Endothelial cell (in vitro differentiated cells): ENCODE measurements around the gene FAM118B. TPM values are rescaled to one million over a fixed set of nuclear protein-coding genes. Genes with fewer than 3 reads are reported as not detected.

Experiments
- DNase-seq: peaks from one replicate; pipeline ENCODE4 v3.0.0; 2021; ENCODE audit warnings: low spot score
- H3K27ac Mint-ChIP-seq: one replicate; pipeline ENCODE4 v1.8.0; 2021; ENCODE audit warnings: mixed read lengths, inconsistent platforms; ENCODE audit not compliant: unreplicated experiment
- H3K27me3 Mint-ChIP-seq: one replicate; pipeline ENCODE4 v1.8.0; 2021; ENCODE audit warnings: mild to moderate bottlenecking, moderate library complexity, mixed read lengths, inconsistent platforms; ENCODE audit not compliant: unreplicated experiment
- H3K36me3 Mint-ChIP-seq: one replicate; pipeline ENCODE4 v1.8.0; 2021; ENCODE audit warnings: mild to moderate bottlenecking, low read depth, mixed read lengths, inconsistent platforms; ENCODE audit not compliant: unreplicated experiment
- H3K4me1 Mint-ChIP-seq: one replicate; pipeline ENCODE4 v1.8.0; 2021; ENCODE audit warnings: mild to moderate bottlenecking, mixed read lengths, inconsistent platforms; ENCODE audit not compliant: unreplicated experiment
- H3K4me3 Mint-ChIP-seq: one replicate; pipeline ENCODE4 v1.8.0; 2021; ENCODE audit warnings: mild to moderate bottlenecking, mixed read lengths, inconsistent platforms; ENCODE audit not compliant: unreplicated experiment
- H3K9me3 Mint-ChIP-seq: one replicate; pipeline ENCODE4 v1.8.0; 2021; ENCODE audit warnings: mixed read lengths, inconsistent platforms; ENCODE audit not compliant: unreplicated experiment
- total RNA-seq: library from RNA; stranded (reverse); fragmentation: NEBNext Ultra II Directional; extraction: Animal tissue kit (Norgen Biotek cat#: 25700); gene quantifications from one replicate; pipeline ENCODE4 v1.2.1, GENCODE V29; 2021; ENCODE audit not compliant: unreplicated experiment
- TF ChIP-seq, protein P1 (sequence below): fragments of 200-600 bp; sonication (generic); IDR thresholded peaks from one replicate; pipeline ENCODE4 v1.5.0; 2021; ENCODE audit warnings: antibody characterized with exemption; ENCODE audit not compliant: unreplicated experiment

FAM118B gene
- total RNA-seq, 1 donor from 2014 or later = 48.1 TPM

DNA sequence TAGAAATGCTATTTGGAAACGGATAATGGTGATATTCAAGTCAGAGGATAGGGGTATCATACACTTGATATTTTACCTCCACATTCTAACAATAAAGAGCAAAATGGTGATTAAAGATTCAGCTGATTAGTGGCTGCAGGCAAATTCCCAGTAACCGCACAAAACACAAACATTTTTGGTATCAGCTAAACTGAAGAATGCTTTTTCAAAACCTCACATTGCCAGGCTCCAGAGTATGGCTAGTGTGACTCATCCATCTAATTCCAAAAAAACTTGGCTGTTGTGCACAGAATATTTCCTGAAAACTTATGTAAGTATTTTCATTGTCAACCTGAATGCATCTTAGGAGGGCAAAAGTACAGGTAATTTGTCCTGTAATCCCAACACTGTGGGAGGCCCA lies 46.2 kb downstream of the FAM118B start:
- TF ChIP-seq, protein P1, sequence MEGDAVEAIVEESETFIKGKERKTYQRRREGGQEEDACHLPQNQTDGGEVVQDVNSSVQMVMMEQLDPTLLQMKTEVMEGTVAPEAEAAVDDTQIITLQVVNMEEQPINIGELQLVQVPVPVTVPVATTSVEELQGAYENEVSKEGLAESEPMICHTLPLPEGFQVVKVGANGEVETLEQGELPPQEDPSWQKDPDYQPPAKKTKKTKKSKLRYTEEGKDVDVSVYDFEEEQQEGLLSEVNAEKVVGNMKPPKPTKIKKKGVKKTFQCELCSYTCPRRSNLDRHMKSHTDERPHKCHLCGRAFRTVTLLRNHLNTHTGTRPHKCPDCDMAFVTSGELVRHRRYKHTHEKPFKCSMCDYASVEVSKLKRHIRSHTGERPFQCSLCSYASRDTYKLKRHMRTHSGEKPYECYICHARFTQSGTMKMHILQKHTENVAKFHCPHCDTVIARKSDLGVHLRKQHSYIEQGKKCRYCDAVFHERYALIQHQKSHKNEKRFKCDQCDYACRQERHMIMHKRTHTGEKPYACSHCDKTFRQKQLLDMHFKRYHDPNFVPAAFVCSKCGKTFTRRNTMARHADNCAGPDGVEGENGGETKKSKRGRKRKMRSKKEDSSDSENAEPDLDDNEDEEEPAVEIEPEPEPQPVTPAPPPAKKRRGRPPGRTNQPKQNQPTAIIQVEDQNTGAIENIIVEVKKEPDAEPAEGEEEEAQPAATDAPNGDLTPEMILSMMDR = no peak
- Mint-ChIP-seq H3K27me3 (no peaks in the 10 kb centered on the region), H3K27ac (no peak overlapping the region), H3K4me3 (no peak overlapping the region), H3K36me3 (peaks cover 26% of the 10 kb centered on the region), H3K4me1 (no peaks in the 10 kb centered on the region), H3K9me3 (no peaks in the 10 kb centered on the region)
- DNase-seq = no peak

DNA sequence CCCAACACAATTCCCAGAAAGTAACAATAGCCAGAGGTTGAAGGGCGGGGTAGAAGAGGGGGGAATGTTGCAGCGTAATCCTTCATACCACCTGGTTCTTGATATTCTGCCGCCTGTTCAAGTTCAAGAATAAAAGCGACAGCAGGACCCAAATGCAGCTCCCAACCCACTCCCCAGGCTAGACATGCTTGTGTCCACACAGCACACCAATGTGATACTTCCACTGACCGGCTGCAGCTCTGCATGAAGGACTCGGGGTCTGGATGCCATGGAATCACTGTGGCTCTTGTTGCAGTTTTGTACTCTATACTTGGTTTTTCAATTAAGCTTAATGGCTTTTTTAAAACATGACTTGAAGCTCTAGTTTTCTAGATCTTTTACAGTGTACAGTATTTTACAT lies 50.6 kb downstream of the FAM118B start:
- H3K9me3 Mint-ChIP-seq = no peaks in the 10 kb centered on the region
- DNase-seq = no peak
- peaks cover 49% of the 10 kb centered on the region for H3K36me3 Mint-ChIP-seq
- peaks cover 19% of the 10 kb centered on the region for H3K4me1 Mint-ChIP-seq
- no peak overlapping the region for H3K27ac Mint-ChIP-seq
- H3K4me3 Mint-ChIP-seq = peak overlapping the region; percentile 39
- TF ChIP-seq, protein P1 = no peak
- H3K27me3 Mint-ChIP-seq = peaks cover 6% of the 10 kb centered on the region

DNA sequence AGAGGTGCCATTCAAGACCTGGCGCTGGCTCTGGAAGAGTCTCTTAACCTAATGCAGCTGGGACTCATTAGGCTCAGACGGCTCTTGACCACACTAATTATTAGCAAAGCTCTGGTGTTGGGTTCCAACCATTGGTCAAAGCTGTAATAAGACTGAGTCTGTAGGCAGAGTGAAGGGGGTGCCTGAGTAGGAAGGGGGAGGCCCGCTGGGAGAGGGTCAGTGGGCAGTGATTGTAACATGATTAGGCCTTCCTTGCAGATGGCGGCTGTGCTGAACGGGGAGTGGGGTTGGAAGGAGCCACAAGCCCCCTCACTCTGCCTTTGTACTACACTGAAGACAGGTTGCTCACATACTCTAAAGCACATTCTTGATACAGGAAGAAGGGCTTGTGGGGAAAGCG lies 51.9 kb downstream of the FAM118B start:
- TF ChIP-seq, protein P1 = no peak
- Mint-ChIP-seq H3K27me3 (peaks cover 8% of the 10 kb centered on the region), H3K4me3 (no peak overlapping the region)

DNA sequence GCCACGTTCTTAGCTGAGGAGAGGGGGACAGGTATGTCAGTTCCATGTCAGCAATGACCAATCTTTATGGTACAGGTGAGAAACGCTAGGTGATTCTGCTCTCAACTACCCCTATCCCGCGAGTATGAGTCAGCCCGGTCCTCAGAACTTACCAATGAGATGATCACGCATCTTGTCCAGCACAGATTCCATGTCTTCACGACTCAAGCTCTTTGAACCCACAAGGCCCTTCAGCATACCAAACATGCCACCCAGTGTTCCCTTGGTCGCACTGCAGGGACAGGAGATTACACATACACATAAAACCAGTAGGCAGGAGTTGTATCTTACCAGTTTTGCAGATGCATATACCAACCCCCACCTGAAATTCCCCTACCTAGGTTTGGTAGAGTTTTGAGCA lies 54.2 kb downstream of the FAM118B start:
- Mint-ChIP-seq H3K27me3 (peaks cover 8% of the 10 kb centered on the region), H3K4me3 (peak overlapping the region; percentile 79), H3K27ac (peak overlapping the region; percentile 43), H3K4me1 (peaks cover 42% of the 10 kb centered on the region), H3K36me3 (peaks cover 57% of the 10 kb centered on the region), H3K9me3 (no peaks in the 10 kb centered on the region)
- TF ChIP-seq, protein P1 = no peak
- no peak for DNase-seq

More for the DNA sequence above, 51.9 kb downstream of the FAM118B start:
- Mint-ChIP-seq H3K4me1 (peaks cover 29% of the 10 kb centered on the region), H3K9me3 (no peaks in the 10 kb centered on the region), H3K27ac (peak overlapping the region; percentile 59), H3K36me3 (peaks cover 55% of the 10 kb centered on the region)
- no peak for DNase-seq

DNA sequence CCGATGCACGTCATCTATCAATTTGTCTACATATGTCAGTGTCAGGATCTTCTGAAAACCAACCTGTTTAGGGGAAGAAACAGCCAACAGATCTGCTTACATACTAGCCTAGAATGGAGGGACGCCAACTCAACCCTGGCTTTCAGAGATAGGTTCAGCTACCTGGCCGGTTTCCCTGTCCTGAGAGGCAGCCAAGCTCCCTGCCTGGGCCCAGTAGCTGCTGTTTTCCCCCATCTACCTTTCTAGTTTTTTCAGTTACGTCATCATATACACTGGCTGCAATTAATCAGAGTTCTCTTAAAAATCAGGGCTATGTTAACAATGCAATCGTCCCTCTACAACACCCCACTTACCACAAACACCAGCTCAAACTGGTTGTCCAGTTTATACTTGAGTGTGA lies 56.1 kb downstream of the FAM118B start:
- H3K36me3 Mint-ChIP-seq = peaks cover 54% of the 10 kb centered on the region
- H3K9me3 Mint-ChIP-seq = no peaks in the 10 kb centered on the region
- peaks cover 10% of the 10 kb centered on the region for H3K27me3 Mint-ChIP-seq
- H3K4me3 Mint-ChIP-seq = peak overlapping the region; percentile 97
- DNase-seq = no peak
- H3K27ac Mint-ChIP-seq = peak overlapping the region; percentile 99
- TF ChIP-seq, protein P1 = no peak
- peaks cover 49% of the 10 kb centered on the region for H3K4me1 Mint-ChIP-seq
